ENCODE measurements around the gene SOX8.

The SOX8 gene

DNA sequence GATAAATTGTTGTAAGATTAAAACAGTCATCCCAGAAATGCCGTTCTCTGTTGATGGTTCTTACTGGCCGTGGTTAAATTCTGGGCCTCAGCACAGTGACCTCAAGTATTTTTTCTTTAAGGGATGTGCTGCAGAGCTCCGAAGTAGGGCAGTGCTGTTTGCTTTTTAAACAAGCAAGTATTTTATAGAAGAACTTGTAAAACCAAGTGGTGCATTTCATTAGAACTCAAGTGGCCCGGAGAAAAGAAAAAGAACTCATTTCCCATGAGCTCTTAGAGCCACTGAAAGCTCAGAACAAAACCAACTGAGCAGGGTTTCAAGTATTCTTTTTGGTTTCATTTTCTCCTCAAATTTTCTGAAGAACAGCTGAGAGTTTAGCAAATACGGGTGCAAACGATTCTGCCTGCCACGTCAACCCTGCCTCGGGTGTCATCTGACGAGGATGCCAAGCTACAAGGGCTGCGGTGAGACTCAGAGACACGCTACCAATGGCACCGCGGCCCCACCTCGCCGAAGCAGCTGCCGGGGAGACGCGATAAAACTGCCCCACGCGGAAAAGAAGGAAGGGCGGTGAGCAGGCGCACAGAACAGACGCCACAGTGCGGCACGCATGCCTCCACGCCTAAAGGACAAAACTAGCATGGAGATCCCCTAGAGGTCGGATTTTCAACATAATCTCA lies 17.1 kb upstream of the SOX8 start:
- no peak overlapping the region for H3K4me3 ChIP-seq (ENCODE audit: control insufficient read depth in 1 of 7, extremely low read depth in 1 of 7, insufficient read depth in 4 of 7, low read depth in 2 of 7, low read length in 6 of 7)
- no peak overlapping the region for H3K27ac ChIP-seq (ENCODE audit: insufficient read depth in 1 of 2, low read depth in 1 of 2, low read length in 2 of 2, poor library complexity in 1 of 2, severe bottlenecking in 2 of 2)
- peaks cover 0 to 9% (median 2%) of the 10 kb centered on the region in 5 experiments for H3K9me3 ChIP-seq (ENCODE audit: control extremely low read depth in 1 of 5, control insufficient read depth in 4 of 5, insufficient read depth in 2 of 5, low read depth in 1 of 5, low read length in 4 of 5)
- WGBS (ENCODE audit: insufficient coverage): 97% methylated on average over 26 of the region's 27 CpGs
- CTCF ChIA-PET: no interaction called here
- POLR2A ChIA-PET: no interaction called here
- no peak for DNase-seq
- peaks cover 6 to 29% (median 17%) of the 10 kb centered on the region in 4 experiments for H3K36me3 ChIP-seq (ENCODE audit: control insufficient read depth in 4 of 4, insufficient read depth in 4 of 4, low read length in 3 of 4)
- H3K27me3 ChIP-seq (replicated peaks in 2 of 5; ENCODE audit: control insufficient read depth in 4 of 5, insufficient read depth in 5 of 5, low read length in 4 of 5): no peaks in the 10 kb centered on the region
- peaks cover 3 to 9% (median 5%) of the 10 kb centered on the region in 4 experiments for H3K4me1 ChIP-seq (ENCODE audit: control extremely low read depth in 1 of 4, control insufficient read depth in 4 of 4, insufficient read depth in 4 of 4, low read length in 3 of 4)

DNA sequence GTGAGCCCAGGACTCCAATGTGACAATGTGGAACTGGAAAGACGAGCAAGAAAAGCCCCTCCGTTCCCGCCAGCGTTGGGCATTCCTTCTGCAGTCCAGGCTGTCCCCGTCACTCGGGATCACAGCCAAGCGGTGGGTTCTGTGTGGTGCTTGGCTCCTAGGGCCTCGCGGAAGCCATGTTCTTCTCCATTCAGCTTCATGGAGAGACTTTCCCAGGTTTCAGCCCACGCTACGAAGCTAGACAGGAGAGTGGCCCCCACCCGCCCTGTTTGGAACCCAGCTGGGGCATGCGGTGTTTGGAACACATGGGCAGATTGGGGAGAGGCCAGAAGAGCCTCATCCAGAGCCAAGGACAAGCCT lies 16.6 kb upstream of the SOX8 start:
- Histone ChIP-seq H3K27me3 (replicated peaks in 2 of 5; ENCODE audit: control insufficient read depth in 4 of 5, insufficient read depth in 5 of 5, low read length in 4 of 5) (no peaks in the 10 kb centered on the region), H3K9me3 (ENCODE audit: control extremely low read depth in 1 of 5, control insufficient read depth in 4 of 5, insufficient read depth in 2 of 5, low read depth in 1 of 5, low read length in 4 of 5) (peaks cover 0 to 9% (median 2%) of the 10 kb centered on the region in 5 experiments), H3K4me3 (ENCODE audit: control insufficient read depth in 1 of 7, extremely low read depth in 1 of 7, insufficient read depth in 4 of 7, low read depth in 2 of 7, low read length in 6 of 7) (no peak overlapping the region)

DNA sequence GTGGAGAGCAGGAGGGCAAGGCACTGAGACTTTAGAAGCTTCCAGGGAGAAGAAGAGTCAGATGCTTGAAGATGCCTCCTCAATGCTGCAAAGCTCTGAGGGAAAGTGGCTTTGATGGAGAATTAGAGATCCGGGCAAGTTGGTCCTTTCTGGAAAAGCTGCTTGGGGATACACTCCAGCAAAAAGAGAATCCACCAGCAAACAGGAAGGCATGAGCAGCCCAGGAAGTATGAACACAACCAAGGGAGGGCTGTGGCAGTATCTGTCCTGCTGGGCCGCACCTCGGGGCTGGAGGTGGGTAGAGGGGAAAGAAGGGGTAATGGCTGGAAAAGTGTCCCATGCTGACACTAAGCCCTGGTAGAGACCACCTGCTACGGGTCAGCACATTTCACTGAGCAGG lies 16.1 kb upstream of the SOX8 start:
- WGBS (ENCODE audit: insufficient coverage): 94% methylated on average over 4 of the region's 4 CpGs
- DNase-seq: no peak
- POLR2A ChIA-PET: no interaction called here

More for the DNA sequence above, 16.6 kb upstream of the SOX8 start:
- CTCF ChIA-PET: no interaction called here
- Histone ChIP-seq H3K27ac (ENCODE audit: insufficient read depth in 1 of 2, low read depth in 1 of 2, low read length in 2 of 2, poor library complexity in 1 of 2, severe bottlenecking in 2 of 2) (no peak overlapping the region), H3K4me1 (ENCODE audit: control extremely low read depth in 1 of 4, control insufficient read depth in 4 of 4, insufficient read depth in 4 of 4, low read length in 3 of 4) (peaks cover 4 to 15% (median 10%) of the 10 kb centered on the region in 4 experiments), H3K36me3 (ENCODE audit: control insufficient read depth in 4 of 4, insufficient read depth in 4 of 4, low read length in 3 of 4) (peaks cover 6 to 29% (median 17%) of the 10 kb centered on the region in 4 experiments)
- DNase-seq: no peak
- 93% methylated on average over 13 of the region's 13 CpGs for WGBS (ENCODE audit: insufficient coverage)
- POLR2A ChIA-PET: no interaction called here

DNA sequence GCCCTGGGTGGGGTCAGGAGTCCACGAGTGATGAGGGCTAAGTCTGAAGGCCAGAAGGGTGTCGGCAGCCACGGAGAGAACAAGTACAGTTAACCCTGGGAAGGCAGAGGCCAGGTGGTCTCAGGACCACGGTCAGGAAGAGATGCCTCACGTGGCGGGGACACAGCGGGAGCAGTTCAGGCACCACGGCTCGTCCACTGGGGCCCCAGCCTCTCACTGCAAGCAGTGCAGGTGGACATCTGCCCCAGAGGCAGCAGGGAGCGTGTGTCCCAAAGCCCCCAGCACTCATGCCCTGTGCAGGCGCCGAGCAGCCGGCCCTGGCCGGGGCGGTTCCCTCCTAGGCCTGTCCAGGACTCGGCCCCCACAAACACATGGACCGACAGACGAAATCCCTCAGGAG lies 15.5 kb upstream of the SOX8 start:
- WGBS (ENCODE audit: insufficient coverage): 98% methylated on average over 15 of the region's 18 CpGs
- Histone ChIP-seq H3K9me3 (ENCODE audit: control extremely low read depth in 1 of 5, control insufficient read depth in 4 of 5, insufficient read depth in 2 of 5, low read depth in 1 of 5, low read length in 4 of 5) (peaks cover 0 to 9% (median 2%) of the 10 kb centered on the region in 5 experiments), H3K27me3 (replicated peaks in 2 of 5; ENCODE audit: control insufficient read depth in 4 of 5, insufficient read depth in 5 of 5, low read length in 4 of 5) (no peaks in the 10 kb centered on the region), H3K4me3 (ENCODE audit: control insufficient read depth in 1 of 7, extremely low read depth in 1 of 7, insufficient read depth in 4 of 7, low read depth in 2 of 7, low read length in 6 of 7) (no peak overlapping the region), H3K4me1 (ENCODE audit: control extremely low read depth in 1 of 4, control insufficient read depth in 4 of 4, insufficient read depth in 4 of 4, low read length in 3 of 4) (peaks cover 4 to 21% (median 16%) of the 10 kb centered on the region in 4 experiments), H3K36me3 (ENCODE audit: control insufficient read depth in 4 of 4, insufficient read depth in 4 of 4, low read length in 3 of 4) (peaks cover 6 to 29% (median 17%) of the 10 kb centered on the region in 4 experiments), H3K27ac (ENCODE audit: insufficient read depth in 1 of 2, low read depth in 1 of 2, low read length in 2 of 2, poor library complexity in 1 of 2, severe bottlenecking in 2 of 2) (no peak overlapping the region)
- POLR2A ChIA-PET: no interaction called here
- CTCF ChIA-PET: no interaction called here
- no peak for DNase-seq

More for the DNA sequence above, 16.1 kb upstream of the SOX8 start:
- peaks cover 4 to 19% (median 14%) of the 10 kb centered on the region in 4 experiments for H3K4me1 ChIP-seq (ENCODE audit: control extremely low read depth in 1 of 4, control insufficient read depth in 4 of 4, insufficient read depth in 4 of 4, low read length in 3 of 4)
- no peaks in the 10 kb centered on the region for H3K27me3 ChIP-seq (replicated peaks in 2 of 5; ENCODE audit: control insufficient read depth in 4 of 5, insufficient read depth in 5 of 5, low read length in 4 of 5)
- no peak overlapping the region for H3K27ac ChIP-seq (ENCODE audit: insufficient read depth in 1 of 2, low read depth in 1 of 2, low read length in 2 of 2, poor library complexity in 1 of 2, severe bottlenecking in 2 of 2)
- H3K4me3 ChIP-seq (ENCODE audit: control insufficient read depth in 1 of 7, extremely low read depth in 1 of 7, insufficient read depth in 4 of 7, low read depth in 2 of 7, low read length in 6 of 7): no peak overlapping the region
- H3K36me3 ChIP-seq (ENCODE audit: control insufficient read depth in 4 of 4, insufficient read depth in 4 of 4, low read length in 3 of 4): peaks cover 6 to 29% (median 17%) of the 10 kb centered on the region in 4 experiments
- H3K9me3 ChIP-seq (ENCODE audit: control extremely low read depth in 1 of 5, control insufficient read depth in 4 of 5, insufficient read depth in 2 of 5, low read depth in 1 of 5, low read length in 4 of 5): peaks cover 0 to 9% (median 2%) of the 10 kb centered on the region in 5 experiments
- CTCF ChIA-PET: no interaction called here

DNA sequence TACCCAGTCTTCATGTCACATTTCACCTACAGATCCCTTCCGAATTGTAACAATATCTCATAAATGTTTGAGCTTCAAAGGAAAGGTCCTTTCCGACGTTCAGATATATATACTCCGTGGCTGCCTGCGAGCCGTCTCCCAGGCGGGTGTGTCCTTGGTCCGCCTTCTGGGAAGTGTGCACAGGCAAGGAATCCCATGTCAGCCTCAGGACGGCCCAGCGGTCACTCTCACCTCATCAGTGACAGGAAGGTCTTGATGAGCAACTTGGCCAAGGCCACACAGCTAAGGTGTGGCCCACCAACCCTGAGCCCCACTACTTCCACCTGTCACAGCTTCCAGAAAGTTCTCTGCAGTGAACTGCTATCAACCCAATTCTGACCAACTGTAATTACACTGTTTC lies 15.1 kb upstream of the SOX8 start:
- 96% methylated on average over 10 of the region's 10 CpGs for WGBS (ENCODE audit: insufficient coverage)
- DNase-seq: no peak
- Histone ChIP-seq H3K9me3 (ENCODE audit: control extremely low read depth in 1 of 5, control insufficient read depth in 4 of 5, insufficient read depth in 2 of 5, low read depth in 1 of 5, low read length in 4 of 5) (peaks cover 0 to 13% (median 2%) of the 10 kb centered on the region in 5 experiments), H3K36me3 (ENCODE audit: control insufficient read depth in 4 of 4, insufficient read depth in 4 of 4, low read length in 3 of 4) (peaks cover 6 to 29% (median 17%) of the 10 kb centered on the region in 4 experiments), H3K4me1 (ENCODE audit: control extremely low read depth in 1 of 4, control insufficient read depth in 4 of 4, insufficient read depth in 4 of 4, low read length in 3 of 4) (peaks cover 4 to 25% (median 20%) of the 10 kb centered on the region in 4 experiments), H3K27ac (ENCODE audit: insufficient read depth in 1 of 2, low read depth in 1 of 2, low read length in 2 of 2, poor library complexity in 1 of 2, severe bottlenecking in 2 of 2) (no peak overlapping the region), H3K4me3 (ENCODE audit: control insufficient read depth in 1 of 7, extremely low read depth in 1 of 7, insufficient read depth in 4 of 7, low read depth in 2 of 7, low read length in 6 of 7) (no peak overlapping the region), H3K27me3 (replicated peaks in 2 of 5; ENCODE audit: control insufficient read depth in 4 of 5, insufficient read depth in 5 of 5, low read length in 4 of 5) (peaks cover 0 to 4% (median 0%) of the 10 kb centered on the region in 5 experiments)
- POLR2A ChIA-PET: no interaction called here
- CTCF ChIA-PET: no interaction called here

DNA sequence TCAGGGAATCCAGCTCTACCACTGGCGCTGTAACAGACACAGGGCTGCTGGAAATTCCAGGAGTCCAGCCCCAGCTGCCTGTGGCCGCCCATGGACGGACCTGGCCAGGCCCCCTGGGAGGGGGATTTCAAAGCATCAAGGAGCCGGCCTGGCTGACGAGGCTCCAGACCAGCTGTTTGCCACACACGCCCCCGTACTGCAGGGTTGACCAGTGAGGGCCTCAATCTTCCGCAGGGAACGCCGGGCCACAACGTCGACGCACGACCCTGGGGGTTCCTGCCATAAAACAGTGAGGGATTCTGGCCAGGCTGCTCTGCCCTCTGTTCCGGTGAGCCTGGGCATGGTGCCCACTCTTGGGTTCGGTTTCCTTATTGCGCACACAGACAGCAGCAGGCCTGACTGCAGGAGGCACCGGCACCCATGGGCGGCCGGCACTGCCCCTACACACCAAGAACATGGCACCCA lies 14.5 kb upstream of the SOX8 start:
- H3K27me3 ChIP-seq (replicated peaks in 2 of 5; ENCODE audit: control insufficient read depth in 4 of 5, insufficient read depth in 5 of 5, low read length in 4 of 5): peaks cover 0 to 5% (median 0%) of the 10 kb centered on the region in 5 experiments
- ChIA-PET CTCF (interaction anchor here (0.7 kb wide), 1 partner anchor 90 kb away, joined by 3 read pairs; no protein-coding TSS in a partner anchor), POLR2A (no interaction called here)
- no peak for DNase-seq
- H3K4me3 ChIP-seq (ENCODE audit: control insufficient read depth in 1 of 7, extremely low read depth in 1 of 7, insufficient read depth in 4 of 7, low read depth in 2 of 7, low read length in 6 of 7): no peak overlapping the region
- WGBS (ENCODE audit: insufficient coverage): 98% methylated on average over 20 of the region's 20 CpGs
- no peak overlapping the region for H3K27ac ChIP-seq (ENCODE audit: insufficient read depth in 1 of 2, low read depth in 1 of 2, low read length in 2 of 2, poor library complexity in 1 of 2, severe bottlenecking in 2 of 2)
- peaks cover 0 to 14% (median 2%) of the 10 kb centered on the region in 5 experiments for H3K9me3 ChIP-seq (ENCODE audit: control extremely low read depth in 1 of 5, control insufficient read depth in 4 of 5, insufficient read depth in 2 of 5, low read depth in 1 of 5, low read length in 4 of 5)
- H3K36me3 ChIP-seq (ENCODE audit: control insufficient read depth in 4 of 4, insufficient read depth in 4 of 4, low read length in 3 of 4): peaks cover 6 to 29% (median 17%) of the 10 kb centered on the region in 4 experiments
- H3K4me1 ChIP-seq (ENCODE audit: control extremely low read depth in 1 of 4, control insufficient read depth in 4 of 4, insufficient read depth in 4 of 4, low read length in 3 of 4): peaks cover 4 to 25% (median 20%) of the 10 kb centered on the region in 4 experiments

DNA sequence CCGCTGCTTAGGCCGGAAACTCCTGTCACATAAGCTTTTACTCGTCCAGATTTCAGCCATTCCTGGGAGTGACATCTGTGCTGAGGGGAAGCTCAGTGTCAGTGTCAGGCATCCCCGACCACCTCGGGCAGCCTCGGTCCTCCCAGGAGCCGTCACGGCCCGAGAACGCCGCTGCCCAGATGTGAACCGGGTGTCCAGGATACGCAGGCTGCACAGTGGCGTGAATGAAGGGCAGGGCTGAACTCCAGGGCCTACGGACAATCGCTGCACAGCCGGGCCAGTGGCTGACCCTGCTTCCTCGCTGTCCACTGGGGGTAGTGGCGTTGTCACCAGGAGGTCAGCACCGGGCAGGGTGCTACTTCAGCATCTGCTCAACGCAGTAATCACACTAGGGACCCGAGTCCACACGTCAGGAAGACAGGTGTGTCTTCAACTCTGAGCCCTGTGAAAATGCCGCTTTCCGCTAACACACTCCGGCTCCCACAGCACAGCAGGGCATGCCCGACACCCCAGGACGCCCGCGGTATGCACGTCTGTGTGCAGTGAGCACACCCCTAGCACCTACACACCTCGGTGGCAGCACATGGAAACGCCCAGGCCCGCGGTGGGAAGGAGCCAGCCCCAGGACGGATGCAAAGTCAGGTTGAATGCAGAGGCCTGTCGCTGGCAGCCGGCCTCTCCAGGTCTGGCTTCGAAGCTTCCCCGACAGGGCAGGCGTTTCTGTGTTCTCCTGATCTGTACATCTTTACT lies 13.8 kb upstream of the SOX8 start:
- peaks cover 0 to 14% (median 2%) of the 10 kb centered on the region in 5 experiments for H3K9me3 ChIP-seq (ENCODE audit: control extremely low read depth in 1 of 5, control insufficient read depth in 4 of 5, insufficient read depth in 2 of 5, low read depth in 1 of 5, low read length in 4 of 5)

More for the DNA sequence above, 13.8 kb upstream of the SOX8 start:
- ChIA-PET POLR2A (no interaction called here), CTCF (interaction anchor here (0.7 kb wide), 1 partner anchor 89 kb away, joined by 3 read pairs; no protein-coding TSS in a partner anchor)
- peaks cover 4 to 25% (median 20%) of the 10 kb centered on the region in 4 experiments for H3K4me1 ChIP-seq (ENCODE audit: control extremely low read depth in 1 of 4, control insufficient read depth in 4 of 4, insufficient read depth in 4 of 4, low read length in 3 of 4)
- 97% methylated on average over 36 of the region's 41 CpGs for WGBS (ENCODE audit: insufficient coverage)
- H3K36me3 ChIP-seq (ENCODE audit: control insufficient read depth in 4 of 4, insufficient read depth in 4 of 4, low read length in 3 of 4): peaks cover 6 to 29% (median 17%) of the 10 kb centered on the region in 4 experiments
- H3K27me3 ChIP-seq (replicated peaks in 2 of 5; ENCODE audit: control insufficient read depth in 4 of 5, insufficient read depth in 5 of 5, low read length in 4 of 5): peaks cover 0 to 5% (median 0%) of the 10 kb centered on the region in 5 experiments
- no peak for DNase-seq
- no peak overlapping the region for H3K4me3 ChIP-seq (ENCODE audit: control insufficient read depth in 1 of 7, extremely low read depth in 1 of 7, insufficient read depth in 4 of 7, low read depth in 2 of 7, low read length in 6 of 7)
- H3K27ac ChIP-seq (ENCODE audit: insufficient read depth in 1 of 2, low read depth in 1 of 2, low read length in 2 of 2, poor library complexity in 1 of 2, severe bottlenecking in 2 of 2): no peak overlapping the region

Data from common myeloid progenitor, CD34-positive (primary cell).